Right cardiac atrium (tissue), 5 donors: ENCODE measurements around the gene COQ4. TPM values are rescaled to one million over a fixed set of nuclear protein-coding genes. Genes with fewer than 3 reads are reported as not detected.

Experiments used
- ATAC-seq, 2 donors: fragments of 200-7000 bp; cut with Tn5 transposase; one replicate each; pipeline versions ENCODE4 v1.8.0 to v1.9.1; 2020; ENCODE audit warnings: moderate library complexity in 2 of 2, mild to moderate bottlenecking in 1 of 2
- DNase-seq, 3 donors: peaks; one replicate each; pipeline ENCODE4 v3.0.0-alpha.2; 2020
- H3K27ac ChIP-seq: one replicate; pipeline ENCODE4 v1.5.1; 2013; ENCODE audit warnings: mild to moderate bottlenecking, low read length, control low read depth, moderate library complexity
- H3K27me3 ChIP-seq: one replicate; pipeline ENCODE4 v1.6.1; 2013; ENCODE audit not compliant: control insufficient read depth, insufficient read depth
- H3K4me1 ChIP-seq: one replicate; pipeline ENCODE4 v1.6.1; 2013; ENCODE audit warnings: low read length; ENCODE audit not compliant: control insufficient read depth, insufficient read depth
- H3K4me3 ChIP-seq: one replicate; pipeline ENCODE4 v1.5.1; 2013; ENCODE audit warnings: low read length, control low read depth
- H3K9me3 ChIP-seq: one replicate; pipeline ENCODE4 v1.6.1; 2013; ENCODE audit warnings: low read length; ENCODE audit not compliant: control insufficient read depth
- WGBS: extraction: QIAGEN DNeasy Blood & Tissue Kit; methylation state at CpG from one replicate; pipeline ENCODE4 v1.1.7; 2013; 5-methylcytosine and 5-hydroxymethylcytosine counted together
- intact Hi-C, 4 donors: fragments of 100-400 bp; cut with DNase I; formaldehyde crosslinking; loops; one replicate each; pipeline versions ENCODE4 v1.11.0 to v1.14.0; 2022 to 2023
- polyA plus RNA-seq: library from polyadenylated mRNA; stranded (reverse); fragments of 200-250 nt; gene quantifications from one replicate; pipeline ENCODE4 v1.2.3, GENCODE V29; 2013
- total RNA-seq, 4 donors: library from RNA; stranded (reverse); fragmentation: NEBNext Ultra II Directional; extraction: Animal tissue kit (Norgen Biotek cat#: 25700); gene quantifications; one replicate each; pipeline ENCODE4 v1.2.1, GENCODE V29; 2021
- donor health status: healthy with polysubstance abuse.
- donor health status: DM: no; HTN: yes; CAD: no.
- donor health status: DM: no; HTN: no; CAD: no.
- donor health status: DM: no; HTN: yes; CAD: no; lungs with severe emphysema.
- donor health status: DM: yes; HTN: yes; CAD: no.

Gene COQ4
- total and polyA plus RNA-seq, 5 donors, result 26.5 to 41.8 (median 28.0) TPM

DNA sequence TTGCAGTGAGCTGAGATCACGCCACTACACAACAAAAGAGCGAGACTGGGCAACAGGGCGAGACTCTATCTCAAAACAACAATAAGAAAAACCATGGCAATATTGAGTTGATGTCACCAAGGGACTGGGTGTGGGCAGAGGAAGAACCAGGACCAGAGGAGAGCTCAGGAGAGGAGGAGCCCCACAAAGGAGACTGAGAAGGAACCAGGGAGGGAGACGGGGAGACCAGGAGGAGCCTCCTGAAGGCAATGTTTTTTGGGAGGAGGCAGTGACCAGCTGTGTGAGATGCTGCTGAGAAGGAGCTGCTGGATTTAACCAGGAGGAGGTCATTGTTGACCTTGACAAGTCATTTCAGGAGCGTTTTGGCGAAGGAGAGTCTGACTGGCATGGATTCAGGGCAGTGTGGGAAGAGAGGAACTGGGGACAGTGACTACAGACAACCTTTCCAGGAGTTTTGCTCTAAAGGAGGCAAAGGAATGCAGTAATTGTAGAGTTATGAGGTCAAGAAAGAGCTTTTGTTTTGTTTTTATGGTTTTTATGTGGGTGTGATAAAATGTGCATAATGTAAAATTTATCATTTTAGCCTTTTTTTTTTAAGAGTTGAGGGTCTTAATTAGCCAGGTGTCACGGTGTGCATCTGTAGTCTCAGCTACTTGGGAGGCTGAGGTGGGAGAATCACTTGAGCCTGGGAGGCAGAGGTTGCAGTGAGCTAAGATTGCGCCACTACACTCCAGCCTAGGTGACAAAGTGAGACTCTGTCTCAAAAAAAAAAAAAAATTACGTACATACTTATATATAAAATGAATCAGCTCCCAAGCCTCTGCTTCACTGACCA lies 18.3 kb upstream of the COQ4 start:
- 76% methylated on average over 9 of the region's 9 CpGs for WGBS
- ATAC-seq (peak in 1 of 2 donors; percentile 8), DNase-seq (no peak)
- Histone ChIP-seq H3K27ac (no peak overlapping the region), H3K4me1 (no peaks in the 10 kb centered on the region), H3K9me3 (no peaks in the 10 kb centered on the region), H3K27me3 (no peaks in the 10 kb centered on the region), H3K4me3 (no peak overlapping the region)
- intact Hi-C loops, result no loop called here

DNA sequence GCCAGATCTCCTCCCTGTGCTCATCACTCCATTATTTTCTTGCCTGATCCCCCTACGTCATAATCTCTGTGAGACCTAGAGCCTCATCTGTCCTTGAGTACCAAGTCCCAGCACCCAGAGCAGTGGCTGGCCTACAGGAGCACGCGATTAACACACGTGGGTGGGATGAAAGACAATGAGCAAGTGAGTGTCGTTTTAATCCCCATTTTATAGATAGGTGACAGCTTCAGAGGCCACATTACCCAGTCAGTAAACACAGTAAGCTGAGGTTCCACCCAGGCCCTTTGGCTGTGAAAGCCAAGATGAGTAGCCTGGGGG lies 17.7 kb upstream of the COQ4 start:
- no peaks in the 10 kb centered on the region for H3K9me3 ChIP-seq
- no peak for DNase-seq
- no peaks in the 10 kb centered on the region for H3K4me1 ChIP-seq
- H3K27ac ChIP-seq, result no peak overlapping the region
- no peak for ATAC-seq
- intact Hi-C loops, result no loop called here
- WGBS, result 66% methylated on average over 5 of the region's 5 CpGs
- no peak overlapping the region for H3K4me3 ChIP-seq
- H3K27me3 ChIP-seq, result no peaks in the 10 kb centered on the region

DNA sequence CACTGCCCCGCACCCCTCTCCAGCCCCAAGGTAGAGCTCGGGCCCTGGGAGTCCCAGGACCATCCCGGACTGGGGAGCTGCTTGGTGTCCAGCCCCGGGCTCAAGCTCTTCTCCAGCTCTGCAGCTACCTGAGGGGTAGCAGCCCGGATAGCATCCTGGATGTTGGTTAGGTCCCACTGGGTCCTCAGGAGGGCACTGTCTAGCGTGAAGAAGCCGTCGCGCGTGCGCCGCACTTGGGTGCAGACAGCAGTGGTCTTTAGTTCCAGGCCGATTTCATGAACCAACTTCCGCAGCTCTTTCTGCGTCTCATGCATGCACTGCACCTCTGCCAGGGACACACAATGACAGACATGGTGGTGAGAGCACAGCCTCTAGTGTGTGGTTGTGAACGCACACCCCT lies 13.1 kb upstream of the COQ4 start:
- DNase-seq (no peak), ATAC-seq (no peak)
- WGBS, result 92% methylated on average over 16 of the region's 16 CpGs
- no peak overlapping the region for H3K27ac ChIP-seq
- intact Hi-C loops, result no loop called here
- no peaks in the 10 kb centered on the region for H3K4me1 ChIP-seq
- no peak overlapping the region for H3K4me3 ChIP-seq
- no peaks in the 10 kb centered on the region for H3K27me3 ChIP-seq
- no peaks in the 10 kb centered on the region for H3K9me3 ChIP-seq

DNA sequence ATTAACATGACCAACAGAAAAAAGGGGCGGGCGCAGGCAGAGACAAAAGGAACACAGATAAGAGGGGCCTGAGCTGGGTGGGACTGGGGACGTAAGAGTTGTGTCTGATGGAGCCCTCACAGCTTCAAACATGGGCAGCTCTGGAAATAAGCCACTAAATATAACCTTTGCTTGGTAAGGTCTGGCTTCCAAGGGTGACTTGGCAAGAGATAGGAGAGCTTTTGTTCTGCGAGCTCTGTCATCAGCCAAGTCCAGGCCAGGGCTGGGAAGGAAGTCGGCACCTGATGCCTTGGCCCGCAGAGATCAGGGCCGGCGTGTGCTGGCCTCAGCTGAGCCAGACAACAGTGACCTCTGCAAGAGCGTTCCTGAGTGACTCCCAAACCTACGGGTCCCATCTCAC lies 12.2 kb upstream of the COQ4 start:
- peak overlapping the region; percentile 48 for H3K27ac ChIP-seq
- H3K4me3 ChIP-seq, result no peak overlapping the region
- H3K9me3 ChIP-seq, result no peaks in the 10 kb centered on the region
- ATAC-seq (peak; percentile 61 to 78), DNase-seq (no peak)
- H3K4me1 ChIP-seq, result no peaks in the 10 kb centered on the region
- no peaks in the 10 kb centered on the region for H3K27me3 ChIP-seq
- intact Hi-C loops, result no loop called here
- 59% methylated on average over 10 of the region's 10 CpGs for WGBS

DNA sequence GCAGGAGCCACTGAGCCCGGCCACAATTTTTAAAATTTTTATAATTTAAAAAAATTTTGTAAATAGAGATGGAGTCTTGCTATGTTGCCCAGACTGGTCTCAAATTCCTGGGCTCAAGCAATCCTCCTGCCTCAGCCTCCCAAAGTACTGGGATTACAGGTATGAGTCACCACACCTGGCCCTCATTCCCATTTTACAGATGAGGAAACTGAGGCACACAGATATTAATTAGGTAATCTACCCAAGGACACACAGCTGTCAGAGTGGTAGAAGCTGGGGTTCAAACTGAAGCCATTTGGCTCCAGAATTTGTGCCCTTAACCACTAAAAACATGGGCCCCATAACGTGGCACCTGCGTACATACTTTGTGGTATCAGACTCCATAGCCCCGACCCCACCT lies 7.9 kb upstream of the COQ4 start:
- H3K4me1 ChIP-seq, result no peaks in the 10 kb centered on the region
- H3K9me3 ChIP-seq, result no peaks in the 10 kb centered on the region
- DNase-seq (no peak), ATAC-seq (no peak)
- 96% methylated on average over 4 of the region's 4 CpGs for WGBS
- H3K27me3 ChIP-seq, result no peaks in the 10 kb centered on the region
- H3K4me3 ChIP-seq, result no peak overlapping the region
- intact Hi-C loops, result no loop called here
- H3K27ac ChIP-seq, result no peak overlapping the region

DNA sequence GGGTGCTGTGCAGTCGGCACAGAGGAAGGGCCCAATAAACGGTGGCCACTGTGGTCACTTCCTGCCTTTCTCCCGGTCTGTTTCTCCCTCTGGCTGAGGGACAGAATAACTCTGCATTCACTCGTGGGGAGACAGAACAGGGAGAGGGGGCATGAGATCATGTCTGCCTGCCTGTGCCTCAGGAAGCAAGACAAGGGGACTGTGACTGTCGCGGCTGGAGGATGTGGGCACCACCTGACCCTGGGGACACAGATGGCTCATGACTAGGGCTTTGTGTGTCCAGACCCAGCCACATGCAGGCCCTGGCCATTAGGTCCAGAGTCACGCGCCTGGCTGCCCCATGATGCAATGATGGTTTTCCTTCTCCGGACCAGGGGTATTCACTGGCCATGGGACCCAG lies 6.2 kb upstream of the COQ4 start:
- intact Hi-C loops, result no loop called here
- no peak for DNase-seq

DNA sequence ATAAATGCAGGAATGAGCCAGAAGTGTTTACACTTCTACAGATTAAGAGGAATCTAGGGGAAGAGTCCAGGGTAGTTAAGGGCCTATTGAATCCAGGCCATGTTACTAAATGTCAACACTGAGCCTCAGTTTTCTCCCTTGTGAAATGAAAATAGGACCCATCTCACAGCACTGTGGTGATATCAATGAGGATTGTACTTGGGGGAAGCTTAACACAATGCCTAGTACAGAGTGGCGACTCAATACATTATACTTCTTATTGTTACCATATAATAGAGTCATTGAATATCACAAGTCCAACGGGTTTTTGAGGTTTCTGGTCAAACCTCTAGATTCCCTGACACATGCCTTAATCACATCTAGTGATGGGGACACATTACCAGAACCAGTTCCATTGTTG lies 5.0 kb upstream of the COQ4 start:
- DNase-seq (no peak), ATAC-seq (no peak)
- no peak overlapping the region for H3K27ac ChIP-seq
- no peaks in the 10 kb centered on the region for H3K4me1 ChIP-seq
- no peak overlapping the region for H3K4me3 ChIP-seq
- intact Hi-C loops, result no loop called here
- no peaks in the 10 kb centered on the region for H3K9me3 ChIP-seq
- no peaks in the 10 kb centered on the region for H3K27me3 ChIP-seq
- 88% methylated on average over 2 of the region's 2 CpGs for WGBS

More for the DNA sequence above, 6.2 kb upstream of the COQ4 start:
- WGBS, result 66% methylated on average over 9 of the region's 9 CpGs
- H3K9me3 ChIP-seq, result no peaks in the 10 kb centered on the region
- ATAC-seq, result no peak
- H3K4me3 ChIP-seq, result no peak overlapping the region
- no peaks in the 10 kb centered on the region for H3K4me1 ChIP-seq
- no peaks in the 10 kb centered on the region for H3K27me3 ChIP-seq
- no peak overlapping the region for H3K27ac ChIP-seq

DNA sequence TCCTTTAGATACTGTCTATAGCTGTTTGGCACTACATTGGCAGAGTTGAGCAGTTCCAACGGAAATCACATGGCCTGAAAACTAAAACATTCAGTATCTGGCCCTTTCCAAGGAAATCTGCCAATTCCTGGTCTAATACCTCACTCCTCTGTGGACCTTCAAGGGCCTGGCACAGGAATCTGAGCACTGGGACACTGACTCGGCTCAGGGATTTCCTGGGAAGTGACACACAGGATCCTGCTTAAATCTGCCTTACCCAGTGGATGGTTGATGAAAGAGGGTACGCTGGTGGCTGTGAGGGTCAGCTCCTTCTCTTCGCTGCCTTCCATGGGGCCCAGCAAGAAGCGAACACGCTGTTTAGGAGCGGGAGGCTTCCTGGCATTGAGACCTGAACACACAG lies 1.3 kb upstream of the COQ4 start:
- H3K27ac ChIP-seq, result no peak overlapping the region
- DNase-seq, result no peak
- no peak for ATAC-seq
- WGBS, result 81% methylated on average over 7 of the region's 7 CpGs
- H3K4me1 ChIP-seq, result peaks cover 6% of the 10 kb centered on the region
- intact Hi-C loops, result no loop called here
- no peaks in the 10 kb centered on the region for H3K27me3 ChIP-seq
- H3K4me3 ChIP-seq, result no peak overlapping the region
- no peaks in the 10 kb centered on the region for H3K9me3 ChIP-seq

DNA sequence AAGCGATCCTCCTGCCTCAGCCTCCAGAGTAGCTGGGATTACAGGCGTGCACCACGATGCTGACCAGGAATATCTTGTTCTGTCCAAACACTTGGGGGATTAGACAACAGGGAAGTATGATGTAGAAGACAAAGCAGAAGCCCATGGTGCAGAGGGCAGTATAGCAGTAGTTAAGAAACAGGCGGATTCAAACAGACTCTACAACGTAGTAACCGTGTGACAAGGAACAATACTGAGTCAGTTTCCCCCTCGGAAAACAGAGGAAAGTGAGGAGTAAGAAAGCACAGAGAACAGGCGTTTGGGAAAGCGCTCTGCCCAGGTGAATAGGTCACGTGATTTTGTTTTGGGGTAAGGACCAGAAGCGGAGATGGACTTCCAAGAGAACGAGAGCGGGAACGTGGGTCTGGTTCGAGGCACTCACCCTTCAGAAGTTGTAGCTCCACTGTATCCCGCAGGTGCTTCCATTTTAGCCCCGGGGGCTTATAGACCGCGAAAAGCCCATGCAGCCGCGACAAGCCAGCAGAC lies 698 bp upstream of the COQ4 start:
- H3K4me1 ChIP-seq, result peaks cover 6% of the 10 kb centered on the region
- no peak for DNase-seq
- H3K27ac ChIP-seq, result peak overlapping the region; percentile 23
- no peaks in the 10 kb centered on the region for H3K9me3 ChIP-seq
- peak overlapping the region; percentile 73 for H3K4me3 ChIP-seq
- H3K27me3 ChIP-seq, result no peaks in the 10 kb centered on the region
- intact Hi-C loops, result no loop called here
- WGBS, result 2% methylated on average over 21 of the region's 21 CpGs
- ATAC-seq, result no peak

DNA sequence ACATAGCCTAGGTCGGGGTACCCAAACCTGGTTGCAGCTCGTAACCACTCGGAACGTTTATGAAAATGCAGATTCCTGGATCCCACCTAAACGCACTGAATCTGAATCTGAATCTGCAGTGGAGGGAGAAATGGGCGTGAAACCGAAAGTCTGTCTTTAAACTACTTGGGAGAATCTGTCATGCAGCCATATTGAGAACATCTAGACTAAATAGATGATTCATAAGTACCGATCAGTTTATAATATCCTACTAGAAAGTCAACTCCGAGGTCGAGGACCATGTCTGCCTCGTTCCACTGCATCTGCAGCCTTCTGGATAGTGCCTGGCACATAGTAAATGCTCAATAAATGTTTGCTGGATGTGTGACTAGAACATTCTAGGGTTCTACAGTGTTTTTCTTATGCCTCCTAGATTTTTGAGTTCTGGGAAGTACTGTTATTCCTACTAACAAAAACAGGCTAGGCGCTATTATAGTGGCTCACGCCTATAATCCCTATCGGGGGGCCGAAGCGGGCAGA lies 632 bp downstream of the COQ4 start:
- Histone ChIP-seq H3K27ac (peak overlapping the region; percentile 98), H3K27me3 (no peaks in the 10 kb centered on the region), H3K4me3 (peak overlapping the region; percentile 73), H3K9me3 (no peaks in the 10 kb centered on the region), H3K4me1 (peaks cover 6% of the 10 kb centered on the region)
- no peak for DNase-seq
- 27% methylated on average over 16 of the region's 16 CpGs for WGBS
- no peak for ATAC-seq
- intact Hi-C loops, result no loop called here

DNA sequence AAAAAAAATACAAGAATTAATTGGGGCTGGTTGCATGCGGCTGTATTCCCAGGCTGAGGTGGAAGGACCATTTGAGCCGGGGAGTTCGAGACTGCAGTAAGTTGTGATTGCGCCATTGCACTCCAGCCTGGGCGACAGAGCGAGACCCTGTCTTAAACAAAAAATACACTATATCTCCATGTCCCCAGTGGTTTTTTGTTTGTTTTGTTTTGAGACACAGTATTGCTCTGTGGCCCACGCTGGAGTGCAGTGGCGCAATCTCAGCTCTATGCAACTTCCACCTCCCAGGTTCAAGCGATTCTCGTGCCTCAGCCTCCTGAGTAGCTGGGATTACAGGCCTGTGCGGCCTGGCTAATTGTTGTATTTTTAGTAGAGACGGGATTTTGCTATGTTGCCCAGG lies 1.2 kb downstream of the COQ4 start:
- Histone ChIP-seq H3K27me3 (no peaks in the 10 kb centered on the region), H3K4me3 (peak overlapping the region; percentile 73), H3K4me1 (peaks cover 6% of the 10 kb centered on the region), H3K9me3 (no peaks in the 10 kb centered on the region), H3K27ac (no peak overlapping the region)
- intact Hi-C loops, result no loop called here
- ATAC-seq (no peak), DNase-seq (no peak)
- WGBS, result 83% methylated on average over 12 of the region's 12 CpGs
